GM18505 (cell line): ENCODE measurements around the gene LOC101059915.

Experiments
- ATAC-seq: cut with Tn5 transposase; IDR thresholded peaks from one replicate; pipeline ENCODE4 v1.9.1; 2021; ENCODE audit not compliant: unreplicated experiment
- POLR2A ChIP-seq: IDR thresholded peaks from 4 replicates; pipeline ENCODE4 v1.6.1; 2011; ENCODE audit warnings: borderline replicate concordance; ENCODE audit not compliant: insufficient read depth, insufficient read length; ENCODE audit errors: extremely low read depth

The LOC101059915 gene

DNA sequence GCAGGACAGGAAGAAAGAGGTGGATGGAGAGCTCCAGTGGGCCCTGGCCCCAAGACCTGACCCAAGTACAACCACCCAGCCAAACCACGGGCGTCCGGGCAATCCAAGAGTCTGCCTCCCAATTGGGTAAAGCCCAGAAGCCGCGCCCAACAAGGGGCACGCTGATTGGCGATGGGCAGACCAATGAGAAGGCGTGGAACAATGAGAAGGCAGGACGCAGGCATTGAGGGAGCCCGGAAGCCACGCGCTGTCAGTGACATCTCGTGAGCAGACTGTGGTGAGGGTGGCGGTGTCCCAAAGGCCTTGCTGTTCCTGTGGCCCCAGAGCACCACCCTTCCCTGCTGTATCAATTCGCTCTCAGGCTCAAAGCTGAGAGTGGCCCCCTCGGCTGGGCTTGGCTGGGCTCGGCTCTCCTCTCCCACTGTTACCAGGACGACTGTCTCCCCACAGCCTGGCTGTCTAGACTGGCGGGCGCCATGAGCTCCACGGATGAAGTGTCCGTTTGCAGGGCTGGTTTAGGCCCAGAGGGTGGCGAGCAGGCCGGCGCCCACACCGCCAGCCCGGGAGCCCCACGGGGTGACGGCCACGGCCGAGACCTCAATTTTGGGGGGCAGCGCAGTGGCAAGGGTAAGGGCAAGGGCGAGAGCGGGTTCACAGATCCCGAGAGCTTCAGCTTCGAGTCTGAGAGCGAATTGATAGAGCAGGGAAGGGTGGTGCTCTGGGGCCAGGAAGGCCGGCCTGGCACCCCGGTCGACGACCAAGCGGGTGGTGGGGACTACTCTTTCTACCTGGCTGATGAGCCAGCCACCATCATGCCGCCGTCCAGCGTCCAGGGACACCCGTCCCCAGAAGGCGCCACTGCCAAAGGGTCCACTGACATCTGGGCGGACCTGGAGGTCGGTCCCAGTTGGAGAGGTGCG is at the start of gene LOC101059915:
TSS of gene LOC101059915 (plus strand) at position 219 of the 920 bp plus-strand sequence.
- TF ChIP-seq POLR2A: no peak
- ATAC-seq: no peak

- no peak for ATAC-seq
- TF ChIP-seq POLR2A: no peak
Observed at GRCh38 chrX:71617742-71618141, 49.6 kb upstream of the LOC101059915 start.

GRCh38 chrX:71618303-71618721 is 49.0 kb upstream of the LOC101059915 start, which contains the start of gene CXCR3:
Gene CXCR3 (minus strand): TSS chrX:71618511. CDS start chrX:71618449, 62 bp downstream.
- peak; percentile 74 for TF ChIP-seq POLR2A
- peak; percentile 50 for ATAC-seq

GRCh38 chrX:71618787-71619186 is 48.6 kb upstream of the LOC101059915 start:
- TF ChIP-seq POLR2A: no peak
- ATAC-seq: no peak

GRCh38 chrX:71619193-71619592 is 48.2 kb upstream of the LOC101059915 start:
- peak; percentile 39 for TF ChIP-seq POLR2A
- ATAC-seq: no peak

DNA sequence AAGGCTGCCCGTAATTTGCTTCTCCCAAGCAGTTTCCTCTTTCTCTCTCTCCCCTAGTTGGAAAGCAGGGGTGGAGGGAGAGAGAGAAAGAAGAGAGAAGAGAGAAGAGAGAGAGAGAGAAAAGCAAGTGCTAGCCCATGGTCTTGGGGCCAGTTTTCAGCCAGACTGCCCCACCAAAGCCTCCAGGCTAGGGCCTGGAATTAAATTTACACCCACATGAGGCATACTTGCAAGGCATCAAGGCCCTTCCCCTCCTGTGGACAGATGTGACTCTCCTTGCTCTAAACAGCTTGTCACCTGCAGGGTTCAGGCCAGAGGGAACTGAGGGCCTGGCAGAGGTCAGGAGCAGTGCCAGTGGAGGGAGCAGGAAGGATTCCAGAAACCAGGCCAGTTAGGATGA is 47.4 kb upstream of the LOC101059915 start:
- no peak for TF ChIP-seq POLR2A
- no peak for ATAC-seq

GRCh38 chrX:71621603-71622002 is 45.7 kb upstream of the LOC101059915 start:
- no peak for ATAC-seq
- no peak for TF ChIP-seq POLR2A

- no peak for TF ChIP-seq POLR2A
- no peak for ATAC-seq
Observed at GRCh38 chrX:71622032-71622575, 45.2 kb upstream of the LOC101059915 start.

DNA sequence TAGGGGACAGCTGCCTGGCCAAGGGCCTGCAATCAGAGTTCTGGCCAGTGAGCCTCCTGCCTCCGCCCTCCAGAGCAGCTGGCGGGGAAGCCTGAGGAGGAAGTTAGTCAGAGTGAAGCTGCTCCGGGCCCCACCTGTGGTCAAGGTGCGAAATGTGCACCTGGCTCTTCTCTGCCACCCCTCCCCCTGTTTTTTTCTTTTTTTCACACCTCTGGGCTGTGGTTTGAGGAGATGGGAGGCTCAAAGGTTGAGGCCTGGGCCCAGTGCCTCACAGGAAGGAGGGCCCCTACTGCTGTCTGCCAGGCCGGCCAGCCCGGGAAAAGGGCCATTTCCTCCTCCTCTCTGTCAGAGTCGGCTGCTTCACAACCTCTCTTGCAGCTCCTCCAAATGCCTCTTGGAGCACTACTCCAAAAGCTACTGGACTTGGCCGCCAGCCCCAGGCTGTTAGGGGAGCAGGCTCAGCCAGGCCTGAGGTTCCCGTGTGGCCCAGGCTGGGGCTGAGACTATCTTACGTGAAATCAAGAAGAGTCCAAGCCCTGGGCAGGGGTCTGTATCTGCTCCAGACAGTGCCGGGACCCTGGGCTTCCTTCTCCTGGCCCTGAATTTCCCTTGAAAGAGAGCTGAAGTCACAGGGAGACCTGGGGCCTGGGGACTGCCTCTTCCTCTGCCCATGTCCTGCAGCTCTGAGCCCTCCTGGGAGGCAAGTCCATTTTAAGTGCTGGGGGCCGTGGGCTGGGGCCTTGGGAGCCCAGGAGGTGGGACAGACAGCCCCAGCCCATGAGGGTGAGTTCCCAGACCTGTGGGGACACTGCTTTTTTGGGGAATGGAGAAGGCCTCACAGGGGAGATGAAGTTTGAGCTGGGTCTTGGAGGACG is 44.5 kb upstream of the LOC101059915 start:
- ATAC-seq: peak; percentile 55

GRCh38 chrX:71623714-71624113 is 43.6 kb upstream of the LOC101059915 start:
- ATAC-seq: no peak
- no peak for TF ChIP-seq POLR2A

More for the DNA sequence above, 44.5 kb upstream of the LOC101059915 start:
- peak; percentile 61 for TF ChIP-seq POLR2A

DNA sequence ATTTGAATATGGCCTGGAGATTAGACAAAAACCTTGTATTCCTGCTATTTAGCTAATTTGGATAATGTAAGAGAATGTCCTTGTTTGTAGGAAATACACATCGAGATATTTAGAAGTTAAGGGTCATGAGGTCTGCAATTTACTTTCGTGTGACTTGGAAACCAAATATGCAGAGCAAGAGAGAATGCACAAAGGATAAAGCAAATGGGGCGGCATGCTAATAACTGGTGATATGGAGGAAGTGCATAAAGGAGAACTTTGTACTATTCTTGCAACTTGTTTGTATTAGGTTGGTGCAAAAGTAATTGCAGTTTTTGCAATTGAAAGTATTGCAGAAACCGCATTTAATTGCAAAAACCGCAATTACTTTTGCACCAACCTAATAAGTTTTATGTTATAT is 41.9 kb upstream of the LOC101059915 start:
- no peak for TF ChIP-seq POLR2A

GRCh38 chrX:71626576-71626975 is 40.8 kb upstream of the LOC101059915 start:
- TF ChIP-seq POLR2A: no peak
- ATAC-seq: no peak

More for the DNA sequence above, 41.9 kb upstream of the LOC101059915 start:
- ATAC-seq: no peak

DNA sequence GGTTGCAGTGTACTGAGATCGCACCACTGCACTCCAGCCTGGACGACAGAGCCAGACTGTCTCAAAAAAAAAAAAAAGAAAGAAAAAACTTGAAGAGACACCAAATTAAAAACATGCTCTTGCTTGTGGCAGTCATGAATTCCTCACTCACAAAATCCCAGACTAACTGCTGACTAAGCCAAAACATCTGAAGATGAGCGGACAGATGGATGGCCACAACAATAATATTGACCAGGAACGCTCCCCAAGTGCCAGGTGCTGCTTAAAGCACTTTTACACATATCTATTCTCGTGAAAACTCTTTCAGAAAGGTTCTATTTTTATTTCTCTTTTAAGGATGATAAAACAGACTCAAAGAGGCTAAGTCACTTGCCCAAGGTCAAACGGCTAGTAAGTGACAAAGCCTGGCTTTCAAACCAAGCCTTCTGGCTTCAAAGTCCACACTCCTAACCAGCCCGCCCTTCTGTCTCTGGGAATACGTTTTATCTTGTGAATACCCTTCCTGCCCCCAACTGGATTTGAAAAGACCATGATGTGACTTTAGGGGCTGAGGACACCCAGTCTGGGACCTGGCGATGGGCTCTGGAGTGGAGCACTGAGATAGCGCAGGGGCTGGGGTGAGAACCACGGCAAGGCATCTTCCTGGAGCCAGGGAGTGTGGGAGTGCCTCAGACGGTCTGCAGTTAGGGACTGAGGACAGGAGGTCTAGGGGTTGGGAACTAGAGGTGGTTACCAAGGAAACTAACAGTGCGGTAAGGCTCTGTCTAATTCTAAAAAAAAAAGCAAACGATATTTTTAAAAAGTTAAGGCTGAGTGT is 39.5 kb upstream of the LOC101059915 start:
- ATAC-seq: no peak

GRCh38 chrX:71629467-71629866 is 37.9 kb upstream of the LOC101059915 start:
- no peak for TF ChIP-seq POLR2A
- ATAC-seq: peak; percentile 67

More for the DNA sequence above, 39.5 kb upstream of the LOC101059915 start:
- no peak for TF ChIP-seq POLR2A
